Stomach (tissue), 4 donors: Measurements from ENCODE around the gene PCED1B.

Source experiments
- CTCF ChIP-seq, 7 experiments: fragments of 450-650 bp in 4 of 7; fragments of 200-600 bp in 3 of 7; sonication (generic) in 3 of 7; IDR thresholded peaks; one replicate each; pipeline ENCODE4 v1.5.1; 2016 to 2019; ENCODE audit warnings: antibody characterized with exemption in 7 of 7, control low read depth in 2 of 7, mild to moderate bottlenecking in 1 of 7
- EP300 ChIP-seq: sonication (generic); formaldehyde crosslinking; IDR thresholded peaks from one replicate; pipeline ENCODE4 v1.6.1; 2017; ENCODE audit warnings: antibody characterized with exemption
- POLR2A ChIP-seq, 4 donors: fragments of 450-650 bp; IDR thresholded peaks; one replicate each; pipeline ENCODE4 v1.6.1; 2016; ENCODE audit warnings: antibody characterized with exemption in 4 of 4, control low read depth in 2 of 4, mild to moderate bottlenecking in 1 of 4, moderate library complexity in 1 of 4
- POLR2AphosphoS5 ChIP-seq, 3 donors: sonication (generic); formaldehyde crosslinking; IDR thresholded peaks; one replicate each; pipeline ENCODE4 v1.6.1; 2016; ENCODE audit warnings: antibody characterized with exemption in 3 of 3

DNA sequence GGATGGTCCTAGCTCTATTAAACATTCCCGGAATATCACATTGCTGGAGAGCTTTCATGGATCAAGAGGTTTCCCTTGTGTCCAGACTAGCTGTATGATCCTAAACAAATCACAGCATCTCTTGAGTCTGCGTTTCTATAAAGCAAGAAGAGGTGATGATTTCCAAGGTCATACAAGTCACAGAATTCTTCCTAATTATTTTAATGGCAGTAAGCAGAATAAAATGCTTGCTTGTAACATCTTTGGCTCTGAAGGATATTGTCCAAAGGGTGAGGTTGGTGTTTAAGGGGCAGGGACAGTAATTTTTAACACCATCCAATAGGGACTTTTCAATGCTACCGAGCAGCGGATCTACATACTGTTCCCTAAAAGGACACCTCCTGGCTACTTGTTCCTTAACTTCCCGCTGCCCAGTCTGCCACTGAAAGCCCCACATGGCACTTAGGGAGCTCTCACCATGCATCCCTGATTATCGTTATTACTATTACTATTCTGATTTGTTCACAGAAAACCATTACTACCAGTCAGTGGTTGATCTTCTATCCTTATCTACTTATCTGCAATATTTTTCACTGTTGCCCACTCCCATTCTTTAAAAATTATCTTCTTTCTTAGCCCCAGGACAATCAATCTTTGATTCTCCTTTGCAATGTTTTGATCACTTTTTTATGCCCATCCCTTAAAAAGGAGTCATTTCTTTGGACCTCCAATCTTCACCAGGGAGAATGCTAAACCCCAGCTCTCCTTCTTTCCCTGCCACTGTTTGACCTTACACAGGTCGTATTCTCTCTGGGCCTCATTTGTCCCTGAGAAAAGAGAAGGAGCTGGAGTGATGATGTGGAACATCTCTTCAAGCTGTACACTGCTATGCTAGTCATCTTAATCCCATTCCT is 4.0 kb upstream of the PCED1B start:
- TF ChIP-seq POLR2A (IDR thresholded peaks at IDR 0.05) (no peak), CTCF (IDR thresholded peaks at IDR 0.05) (no peak), POLR2AphosphoS5 (IDR thresholded peaks at IDR 0.05) (no peak), EP300 (no peak)
